Stimulated activated memory B cell treated with anti-CD40 and anti-IgM and Interleukin-4, amounts not matched to agents 10 μg/mL and 1 μg/mL and 100 μg/mL, for 72 hours (primary cell): Measurements from ENCODE around the gene TBL3.

Source experiments
- ATAC-seq: fragments of 150-1000 bp; cut with Tn5 transposase; 2 replicates; pipeline ENCODE4 v1.10.0; 2021
- H3K27ac Mint-ChIP-seq: one replicate; pipeline ENCODE4 v1.8.0; 2022; ENCODE audit warnings: mild to moderate bottlenecking, mixed read lengths
- H3K27me3 Mint-ChIP-seq: one replicate; pipeline ENCODE4 v1.8.0; 2022; ENCODE audit warnings: mixed read lengths
- H3K36me3 Mint-ChIP-seq: one replicate; pipeline ENCODE4 v1.8.0; 2022; ENCODE audit warnings: mixed read lengths
- H3K4me1 Mint-ChIP-seq: one replicate; pipeline ENCODE4 v1.8.0; 2022; ENCODE audit warnings: mixed read lengths
- H3K4me3 Mint-ChIP-seq: one replicate; pipeline ENCODE4 v1.8.0; 2022; ENCODE audit warnings: mild to moderate bottlenecking, moderate library complexity, mixed read lengths
- H3K9me3 Mint-ChIP-seq: one replicate; pipeline ENCODE4 v1.8.0; 2022; ENCODE audit warnings: mixed read lengths

Gene TBL3

GRCh38 chr16:1968146-1968953, 3.5 kb upstream of the TBL3 start:
- Mint-ChIP-seq H3K4me3 (no peak overlapping the region), H3K36me3 (peaks cover 13% of the 10 kb centered on the region), H3K4me1 (peaks cover 44% of the 10 kb centered on the region), H3K27me3 (no peaks in the 10 kb centered on the region), H3K27ac (no peak overlapping the region), H3K9me3 (no peaks in the 10 kb centered on the region)
- ATAC-seq: no peak

GRCh38 chr16:1972490-1972877, 631 bp downstream of the TBL3 start:
- Mint-ChIP-seq H3K36me3 (peaks cover 42% of the 10 kb centered on the region), H3K27me3 (peaks cover 8% of the 10 kb centered on the region), H3K27ac (peak overlapping the region; percentile 96), H3K4me3 (peak overlapping the region; percentile 99), H3K4me1 (peaks cover 39% of the 10 kb centered on the region), H3K9me3 (no peaks in the 10 kb centered on the region)
- ATAC-seq: no peak

- no peaks in the 10 kb centered on the region for H3K9me3 Mint-ChIP-seq
- peaks cover 12% of the 10 kb centered on the region for H3K27me3 Mint-ChIP-seq
- H3K27ac Mint-ChIP-seq: peak overlapping the region; percentile 96
- H3K4me1 Mint-ChIP-seq: peaks cover 39% of the 10 kb centered on the region
- no peak for ATAC-seq
- H3K4me3 Mint-ChIP-seq: peak overlapping the region; percentile 40
- H3K36me3 Mint-ChIP-seq: peaks cover 52% of the 10 kb centered on the region
These were observed 1.8 kb downstream of the TBL3 start for GRCh38 chr16:1973461-1974156.

- Mint-ChIP-seq H3K27me3 (peaks cover 17% of the 10 kb centered on the region), H3K4me3 (no peak overlapping the region), H3K4me1 (peaks cover 40% of the 10 kb centered on the region), H3K36me3 (peaks cover 56% of the 10 kb centered on the region), H3K9me3 (no peaks in the 10 kb centered on the region), H3K27ac (no peak overlapping the region)
- ATAC-seq: no peak
These were observed 2.6 kb downstream of the TBL3 start for GRCh38 chr16:1974157-1975070.

GRCh38 chr16:1975432-1976215, 3.8 kb downstream of the TBL3 start:
- H3K27ac Mint-ChIP-seq: no peak overlapping the region
- no peak for ATAC-seq
- no peaks in the 10 kb centered on the region for H3K9me3 Mint-ChIP-seq
- H3K4me1 Mint-ChIP-seq: peaks cover 50% of the 10 kb centered on the region
- H3K4me3 Mint-ChIP-seq: no peak overlapping the region
- peaks cover 56% of the 10 kb centered on the region for H3K36me3 Mint-ChIP-seq
- peaks cover 22% of the 10 kb centered on the region for H3K27me3 Mint-ChIP-seq

GRCh38 chr16:1976216-1976520, 4.3 kb downstream of the TBL3 start:
- peaks cover 50% of the 10 kb centered on the region for H3K4me1 Mint-ChIP-seq
- H3K36me3 Mint-ChIP-seq: peaks cover 56% of the 10 kb centered on the region
- peaks cover 27% of the 10 kb centered on the region for H3K27me3 Mint-ChIP-seq
- H3K9me3 Mint-ChIP-seq: no peaks in the 10 kb centered on the region
- H3K27ac Mint-ChIP-seq: no peak overlapping the region
- ATAC-seq: no peak
- no peak overlapping the region for H3K4me3 Mint-ChIP-seq

- ATAC-seq: no peak
- Mint-ChIP-seq H3K4me3 (no peak overlapping the region), H3K27ac (no peak overlapping the region), H3K36me3 (peaks cover 56% of the 10 kb centered on the region), H3K9me3 (no peaks in the 10 kb centered on the region), H3K4me1 (peaks cover 50% of the 10 kb centered on the region), H3K27me3 (peaks cover 38% of the 10 kb centered on the region)
These were observed 5.4 kb downstream of the TBL3 start for GRCh38 chr16:1976951-1977874.

GRCh38 chr16:1977875-1978268, 6.0 kb downstream of the TBL3 start:
- peaks cover 56% of the 10 kb centered on the region for H3K36me3 Mint-ChIP-seq
- no peak overlapping the region for H3K27ac Mint-ChIP-seq
- no peak for ATAC-seq
- peaks cover 51% of the 10 kb centered on the region for H3K4me1 Mint-ChIP-seq
- H3K9me3 Mint-ChIP-seq: no peaks in the 10 kb centered on the region
- peaks cover 44% of the 10 kb centered on the region for H3K27me3 Mint-ChIP-seq
- no peak overlapping the region for H3K4me3 Mint-ChIP-seq

GRCh38 chr16:1978476-1979120, 6.7 kb downstream of the TBL3 start:
- Mint-ChIP-seq H3K4me1 (peaks cover 47% of the 10 kb centered on the region), H3K36me3 (peaks cover 49% of the 10 kb centered on the region), H3K9me3 (no peaks in the 10 kb centered on the region), H3K4me3 (no peak overlapping the region), H3K27me3 (peaks cover 49% of the 10 kb centered on the region), H3K27ac (no peak overlapping the region)
- no peak for ATAC-seq

- peaks cover 49% of the 10 kb centered on the region for H3K27me3 Mint-ChIP-seq
- H3K4me1 Mint-ChIP-seq: peaks cover 42% of the 10 kb centered on the region
- H3K4me3 Mint-ChIP-seq: no peak overlapping the region
- ATAC-seq: no peak
- no peaks in the 10 kb centered on the region for H3K9me3 Mint-ChIP-seq
- no peak overlapping the region for H3K27ac Mint-ChIP-seq
- peaks cover 43% of the 10 kb centered on the region for H3K36me3 Mint-ChIP-seq
These were observed 7.6 kb downstream of the TBL3 start for GRCh38 chr16:1979271-1980029.

- Mint-ChIP-seq H3K27me3 (peaks cover 49% of the 10 kb centered on the region), H3K4me1 (peaks cover 45% of the 10 kb centered on the region), H3K4me3 (no peak overlapping the region), H3K9me3 (no peaks in the 10 kb centered on the region), H3K27ac (no peak overlapping the region), H3K36me3 (peaks cover 36% of the 10 kb centered on the region)
- ATAC-seq: no peak
These were observed 8.3 kb downstream of the TBL3 start for GRCh38 chr16:1980030-1980769.

GRCh38 chr16:1980770-1981087, 8.9 kb downstream of the TBL3 start:
- H3K27ac Mint-ChIP-seq: no peak overlapping the region
- peaks cover 48% of the 10 kb centered on the region for H3K27me3 Mint-ChIP-seq
- H3K4me3 Mint-ChIP-seq: no peak overlapping the region
- no peak for ATAC-seq
- no peaks in the 10 kb centered on the region for H3K9me3 Mint-ChIP-seq
- H3K36me3 Mint-ChIP-seq: peaks cover 32% of the 10 kb centered on the region
- peaks cover 50% of the 10 kb centered on the region for H3K4me1 Mint-ChIP-seq
